ENCODE data around the gene TXNRD1.

- TF ChIP-seq, protein P1, sequence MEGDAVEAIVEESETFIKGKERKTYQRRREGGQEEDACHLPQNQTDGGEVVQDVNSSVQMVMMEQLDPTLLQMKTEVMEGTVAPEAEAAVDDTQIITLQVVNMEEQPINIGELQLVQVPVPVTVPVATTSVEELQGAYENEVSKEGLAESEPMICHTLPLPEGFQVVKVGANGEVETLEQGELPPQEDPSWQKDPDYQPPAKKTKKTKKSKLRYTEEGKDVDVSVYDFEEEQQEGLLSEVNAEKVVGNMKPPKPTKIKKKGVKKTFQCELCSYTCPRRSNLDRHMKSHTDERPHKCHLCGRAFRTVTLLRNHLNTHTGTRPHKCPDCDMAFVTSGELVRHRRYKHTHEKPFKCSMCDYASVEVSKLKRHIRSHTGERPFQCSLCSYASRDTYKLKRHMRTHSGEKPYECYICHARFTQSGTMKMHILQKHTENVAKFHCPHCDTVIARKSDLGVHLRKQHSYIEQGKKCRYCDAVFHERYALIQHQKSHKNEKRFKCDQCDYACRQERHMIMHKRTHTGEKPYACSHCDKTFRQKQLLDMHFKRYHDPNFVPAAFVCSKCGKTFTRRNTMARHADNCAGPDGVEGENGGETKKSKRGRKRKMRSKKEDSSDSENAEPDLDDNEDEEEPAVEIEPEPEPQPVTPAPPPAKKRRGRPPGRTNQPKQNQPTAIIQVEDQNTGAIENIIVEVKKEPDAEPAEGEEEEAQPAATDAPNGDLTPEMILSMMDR (IDR thresholded peaks at IDR 0.05) = no peak
- TF ChIP-seq POLR2A (IDR thresholded peaks at IDR 0.05) (no peak), POLR2AphosphoS5 (IDR thresholded peaks at IDR 0.05) (no peak), EP300 (IDR thresholded peaks at IDR 0.05) (no peak)
Observed at GRCh38 chr12:104342147-104342546, 126.6 kb downstream of the TXNRD1 start.
